HG03045 (cell line): Measurements from ENCODE around the gene LAPTM5.

ENCODE experiments used
- ATAC-seq: cut with Tn5 transposase; IDR thresholded peaks from one replicate; pipeline ENCODE4 v1.9.1; 2021; ENCODE audit warnings: mild to moderate bottlenecking, moderate library complexity; ENCODE audit not compliant: unreplicated experiment

The LAPTM5 gene

DNA sequence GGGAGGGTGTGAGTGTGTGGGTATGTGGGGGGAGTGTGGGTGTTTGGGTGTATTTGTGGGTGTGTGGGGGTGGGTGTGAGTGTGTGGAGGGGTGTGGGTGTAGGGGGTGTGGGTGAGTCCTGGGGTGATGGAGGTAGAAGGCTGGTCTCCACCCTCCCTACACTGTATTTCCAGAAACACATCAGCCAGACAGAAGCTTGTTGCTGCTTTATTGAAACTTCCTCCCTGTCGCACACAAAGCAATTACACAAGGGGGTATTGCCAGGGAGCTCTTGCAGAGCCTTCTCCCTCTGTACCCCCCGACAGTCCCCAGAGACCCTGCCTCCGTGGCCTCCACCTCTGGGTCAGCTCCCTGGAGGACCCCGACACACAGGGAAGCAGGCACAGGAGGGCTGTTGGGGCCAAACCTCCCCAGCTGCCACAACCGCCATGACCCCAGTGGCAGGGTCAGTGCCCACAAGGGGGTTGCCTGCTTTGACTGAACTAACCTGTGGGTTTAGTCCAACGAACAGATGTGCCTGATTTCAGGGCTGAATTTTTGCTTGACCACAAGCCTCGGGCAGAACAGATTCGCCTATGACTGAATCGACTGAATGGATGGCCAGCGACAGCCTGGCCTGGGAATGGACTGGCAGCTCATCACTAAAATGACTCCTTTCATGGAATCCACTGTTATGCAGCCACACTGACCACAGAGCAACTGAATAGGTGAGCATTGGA, 25.1 kb downstream of the LAPTM5 start:
- ATAC-seq: no peak

DNA sequence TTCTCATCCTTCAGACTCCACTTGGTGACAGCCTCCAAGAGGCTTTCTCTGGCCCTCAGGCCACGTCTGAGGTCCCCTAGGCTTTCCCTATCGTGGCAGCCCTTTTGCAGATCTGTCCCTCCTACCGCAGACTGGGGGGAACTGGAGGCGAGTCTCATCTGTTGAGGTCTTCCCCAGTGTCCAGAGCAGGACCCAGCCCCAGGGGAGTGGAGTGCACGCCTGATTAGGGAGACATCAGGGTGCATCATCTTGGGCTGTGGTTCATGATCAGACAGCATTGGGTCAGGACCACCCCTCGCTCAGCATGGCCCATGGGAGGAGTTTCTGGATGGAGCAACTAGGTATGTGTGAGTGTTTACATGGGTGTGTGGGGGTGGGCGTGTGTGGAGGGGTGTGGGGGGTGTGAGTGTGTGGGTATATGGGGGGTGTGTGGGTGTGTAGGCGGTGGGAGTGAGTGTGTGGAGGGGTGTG, 25.7 kb downstream of the LAPTM5 start:
- ATAC-seq: no peak

DNA sequence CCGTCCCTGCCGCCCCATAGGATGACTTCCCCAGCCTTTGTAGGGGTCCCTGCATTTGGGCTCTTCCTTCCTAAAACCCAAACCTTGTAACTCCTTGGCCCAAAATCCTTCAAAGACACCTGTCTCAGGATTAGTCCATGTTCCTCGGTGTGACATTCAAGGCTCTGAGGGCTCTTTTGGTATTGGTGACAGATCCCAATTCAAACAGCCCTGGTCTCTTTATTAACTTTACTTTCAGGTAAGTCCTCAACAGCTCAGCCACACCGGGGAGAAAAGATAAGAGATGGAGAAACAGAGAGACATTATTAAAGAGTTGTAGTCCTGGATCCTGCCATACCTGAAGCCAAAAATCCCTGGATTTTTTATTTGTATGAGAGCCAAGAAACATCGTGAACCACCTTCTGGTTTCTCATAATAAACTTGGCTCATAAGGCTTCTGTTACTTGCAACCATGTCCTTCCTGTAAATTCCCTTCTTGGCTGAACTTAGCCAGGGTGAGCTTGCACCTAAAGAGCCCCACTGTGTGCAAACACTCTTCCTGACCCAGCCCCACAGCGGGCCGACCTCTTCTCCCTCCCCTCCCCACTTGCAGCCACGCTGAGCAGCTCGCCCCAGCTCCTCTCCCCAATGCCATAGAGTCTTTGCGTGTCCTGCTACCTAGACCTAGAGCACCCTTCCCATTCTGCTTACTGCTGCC, 26.3 kb downstream of the LAPTM5 start:
- no peak for ATAC-seq

DNA sequence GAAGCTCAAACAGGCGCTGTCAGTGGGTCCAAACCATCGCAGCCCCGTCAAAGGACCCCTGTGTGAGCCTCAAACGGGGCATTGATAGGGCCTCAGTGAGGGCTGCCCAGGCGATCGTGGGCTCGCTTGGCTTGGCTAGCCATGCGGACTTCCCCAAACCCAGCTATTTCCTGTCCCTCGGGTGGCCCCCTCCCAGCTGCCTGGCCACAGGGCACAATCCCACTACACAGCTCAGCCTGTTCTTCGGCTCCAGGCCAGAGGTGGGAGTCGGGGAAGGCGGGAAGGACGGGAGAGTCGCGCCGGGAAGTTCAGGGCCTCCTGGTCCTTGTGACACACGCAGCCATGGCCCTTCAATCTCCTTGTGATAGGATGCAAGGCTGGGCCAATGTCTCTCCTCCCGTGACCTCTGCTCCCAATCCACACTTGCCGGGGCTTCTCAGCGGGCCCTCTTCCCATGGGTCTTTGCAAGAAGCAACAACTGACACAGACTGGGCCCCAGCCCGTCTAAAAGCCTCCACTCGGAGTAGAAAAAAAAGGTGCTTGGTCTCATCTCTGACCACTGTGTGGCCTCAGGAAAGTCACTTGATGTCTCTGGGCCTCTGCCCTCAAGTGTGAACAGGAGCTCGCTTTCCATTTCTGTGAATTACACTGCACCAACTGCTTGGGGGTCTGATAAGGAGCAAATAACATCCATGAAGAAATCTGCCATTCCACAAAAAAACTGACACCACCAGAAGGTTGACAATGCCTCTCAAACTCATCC, 27.0 kb downstream of the LAPTM5 start:
- ATAC-seq: no peak

DNA sequence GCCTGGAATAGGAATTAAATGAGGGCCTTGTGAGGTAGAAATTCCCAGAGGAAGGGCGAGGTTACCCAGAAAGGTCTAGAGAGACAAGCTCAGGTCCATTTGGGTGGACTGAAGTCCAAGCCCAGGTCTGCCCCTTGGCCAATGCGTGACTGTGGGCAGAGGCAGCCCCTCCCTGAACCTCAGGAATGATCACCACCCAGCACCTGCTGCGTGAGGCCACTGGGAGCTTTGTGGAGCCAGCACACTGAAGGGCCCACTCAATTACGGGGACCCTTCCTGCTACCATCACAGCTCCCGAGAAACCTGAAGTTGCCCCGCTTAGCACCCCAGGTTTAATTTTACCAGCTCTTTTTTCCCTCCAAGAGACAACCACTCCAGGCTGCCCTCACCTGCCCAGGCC, 27.7 kb downstream of the LAPTM5 start:
- ATAC-seq: no peak

DNA sequence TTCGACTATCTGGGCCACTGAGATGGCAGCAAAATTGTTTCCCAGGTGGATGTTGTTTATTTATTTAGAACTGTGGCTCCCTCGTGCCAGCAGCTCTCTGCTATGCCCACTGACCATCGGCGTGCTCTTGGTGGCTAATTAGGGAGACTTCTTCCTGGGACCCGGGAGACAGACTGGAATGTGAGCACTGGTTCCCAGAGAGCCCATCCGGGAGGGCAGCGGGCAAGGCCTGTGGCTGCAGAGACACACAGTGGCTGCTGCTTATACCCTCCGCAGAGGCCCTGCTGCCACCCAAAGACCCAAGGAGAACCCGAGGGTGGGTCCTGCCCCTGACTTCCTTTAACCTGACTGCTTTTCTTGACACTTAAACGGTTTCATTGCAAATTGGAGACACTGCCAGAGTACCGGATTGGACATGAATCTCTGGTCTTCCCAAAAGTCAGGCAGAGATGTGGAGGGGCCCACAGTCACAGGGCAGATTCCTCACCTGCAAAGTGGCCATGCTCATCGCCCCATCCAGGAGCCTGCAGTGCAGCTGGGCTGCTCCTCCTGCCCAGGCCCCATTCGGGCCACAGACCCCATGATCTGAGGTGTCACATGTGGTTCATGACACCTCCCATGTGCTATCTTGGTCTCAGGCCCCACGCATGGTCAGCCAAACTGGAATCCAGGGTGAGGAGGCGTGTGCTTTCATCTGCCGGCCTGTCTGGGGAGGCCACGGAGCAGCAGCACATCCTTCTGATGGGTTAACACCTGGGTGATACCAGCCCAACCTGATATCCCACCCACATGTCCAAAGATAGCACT, 28.5 kb downstream of the LAPTM5 start:
- no peak for ATAC-seq

DNA sequence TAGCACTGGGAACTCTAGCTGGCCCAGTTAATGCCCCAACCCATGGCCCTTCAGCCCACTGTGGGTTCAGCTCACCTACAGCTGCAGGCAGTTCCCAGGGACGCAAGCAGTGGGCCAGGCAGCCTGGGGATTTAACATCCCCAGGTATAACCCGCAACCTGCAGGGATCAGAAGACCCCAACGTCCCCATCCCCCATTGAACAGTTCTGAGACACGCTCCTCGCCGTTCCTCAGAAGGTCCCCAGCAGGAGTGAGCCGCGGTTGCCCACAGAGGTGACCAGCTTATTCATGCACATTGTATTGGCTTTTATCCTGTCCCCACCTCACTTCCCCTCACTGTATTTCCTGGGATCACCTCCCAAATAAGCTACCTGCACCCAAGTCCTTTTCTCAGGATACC, 29.2 kb downstream of the LAPTM5 start:
- ATAC-seq: no peak

DNA sequence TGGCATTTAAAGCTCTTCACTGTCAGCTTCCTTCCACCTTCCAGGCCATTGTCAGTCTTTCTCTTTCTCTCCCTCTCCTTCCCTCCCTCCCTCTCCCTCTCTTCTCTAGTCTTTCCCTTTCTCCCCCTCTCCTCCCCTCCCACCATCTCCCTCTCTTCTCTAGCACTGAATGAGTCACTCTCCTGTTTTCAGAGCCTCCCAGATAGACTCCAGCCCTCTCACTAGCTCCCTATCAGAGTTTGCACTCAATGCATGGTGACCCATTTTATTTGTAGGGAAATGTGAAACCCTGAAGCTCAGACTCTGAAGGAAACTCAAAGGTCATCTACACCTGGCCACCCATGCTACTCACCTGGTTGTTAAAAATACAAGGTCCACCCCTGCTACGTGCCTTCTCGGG, 29.8 kb downstream of the LAPTM5 start:
- no peak for ATAC-seq

DNA sequence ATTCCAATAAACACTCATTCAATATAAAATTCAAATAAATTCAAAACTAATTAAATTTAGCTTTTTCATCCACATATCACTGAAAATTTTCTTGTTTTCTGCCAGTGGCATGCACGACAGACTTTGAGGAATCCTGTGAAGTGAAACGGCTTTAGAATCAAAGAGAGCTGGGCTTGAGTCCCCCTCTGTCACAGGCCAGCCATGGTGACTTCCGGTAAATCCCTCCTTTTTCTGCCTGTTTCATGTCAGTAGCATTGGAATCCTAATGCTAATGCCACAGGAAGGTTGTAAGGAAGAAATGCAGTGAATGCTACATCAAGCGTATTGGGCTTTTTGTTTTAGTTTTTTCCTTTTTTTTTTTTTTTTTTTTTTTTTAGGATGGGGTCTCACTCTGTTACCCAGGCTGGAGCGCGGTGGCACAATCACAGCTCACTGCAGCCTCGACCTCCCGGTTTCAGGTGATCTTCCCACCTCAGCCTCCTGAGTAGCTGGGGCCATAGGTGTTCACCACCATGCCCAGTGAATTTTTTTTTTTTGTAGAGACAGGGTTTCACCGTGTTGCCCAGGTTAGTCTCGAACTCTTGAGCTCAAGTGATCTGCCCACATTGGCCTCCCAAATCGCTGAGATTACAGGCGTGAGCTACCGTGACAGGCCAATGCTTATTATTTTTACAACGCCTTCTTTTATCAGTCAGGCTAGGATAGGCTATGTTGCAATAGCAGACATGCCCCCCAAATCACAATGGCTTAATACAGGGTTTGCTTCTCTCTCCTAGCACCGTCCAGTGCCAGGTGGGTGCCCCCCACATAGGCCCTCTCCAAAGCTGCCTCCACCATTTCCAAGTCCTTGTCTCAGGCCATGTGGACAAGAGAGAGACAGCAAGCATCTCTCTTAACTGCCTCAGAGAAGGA, 30.5 kb downstream of the LAPTM5 start:
- no peak for ATAC-seq

DNA sequence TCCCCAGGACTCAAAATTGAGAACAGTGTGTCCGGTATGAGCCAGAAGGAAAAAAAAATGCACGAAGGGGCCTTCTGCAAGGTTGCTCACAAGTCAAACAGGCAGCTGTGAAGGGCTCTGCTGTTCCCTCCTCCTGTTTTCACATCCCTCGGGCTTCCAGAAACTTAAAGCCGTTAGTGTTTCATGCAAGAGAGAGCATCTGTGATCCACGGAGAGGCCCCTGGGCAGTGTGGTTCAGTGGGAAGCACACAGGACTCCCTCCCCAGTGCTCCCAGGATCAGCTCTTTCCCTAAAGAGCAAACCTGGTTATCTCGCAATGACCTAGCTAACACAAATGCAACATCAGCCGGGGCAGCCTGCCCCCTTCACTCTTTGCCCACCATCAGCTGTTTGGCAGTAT, 31.3 kb downstream of the LAPTM5 start:
- no peak for ATAC-seq

DNA sequence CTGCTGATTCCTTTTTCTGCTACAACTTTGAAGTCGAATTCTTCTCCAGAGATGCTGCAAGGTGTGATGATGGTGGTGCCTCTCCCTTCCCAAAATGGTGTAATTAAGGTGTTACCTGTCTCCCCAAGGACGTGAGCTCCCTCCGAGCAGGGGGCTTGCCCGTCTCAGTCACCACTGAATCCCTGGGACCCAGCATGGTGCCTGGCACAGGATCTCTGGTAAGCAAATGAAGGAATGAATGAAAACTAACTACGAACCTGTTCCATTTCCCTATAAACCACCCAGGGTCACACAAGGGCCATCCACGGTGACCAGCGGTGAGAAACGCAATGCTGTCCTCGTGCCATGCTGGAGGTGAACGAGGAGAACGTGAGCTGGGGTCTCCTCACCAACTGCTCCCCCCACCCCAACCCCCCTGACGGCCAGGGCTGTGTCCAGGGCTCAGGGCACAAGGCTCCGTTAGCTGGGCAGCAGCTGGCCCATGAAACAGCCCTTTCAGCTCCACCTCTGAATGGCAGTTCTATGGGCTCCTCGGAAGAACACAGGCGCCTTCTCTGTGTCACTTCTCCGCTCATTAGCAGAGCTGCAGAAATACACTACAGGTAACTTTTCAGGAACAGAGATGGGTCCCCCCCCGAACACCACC, 32.0 kb downstream of the LAPTM5 start:
- no peak for ATAC-seq

DNA sequence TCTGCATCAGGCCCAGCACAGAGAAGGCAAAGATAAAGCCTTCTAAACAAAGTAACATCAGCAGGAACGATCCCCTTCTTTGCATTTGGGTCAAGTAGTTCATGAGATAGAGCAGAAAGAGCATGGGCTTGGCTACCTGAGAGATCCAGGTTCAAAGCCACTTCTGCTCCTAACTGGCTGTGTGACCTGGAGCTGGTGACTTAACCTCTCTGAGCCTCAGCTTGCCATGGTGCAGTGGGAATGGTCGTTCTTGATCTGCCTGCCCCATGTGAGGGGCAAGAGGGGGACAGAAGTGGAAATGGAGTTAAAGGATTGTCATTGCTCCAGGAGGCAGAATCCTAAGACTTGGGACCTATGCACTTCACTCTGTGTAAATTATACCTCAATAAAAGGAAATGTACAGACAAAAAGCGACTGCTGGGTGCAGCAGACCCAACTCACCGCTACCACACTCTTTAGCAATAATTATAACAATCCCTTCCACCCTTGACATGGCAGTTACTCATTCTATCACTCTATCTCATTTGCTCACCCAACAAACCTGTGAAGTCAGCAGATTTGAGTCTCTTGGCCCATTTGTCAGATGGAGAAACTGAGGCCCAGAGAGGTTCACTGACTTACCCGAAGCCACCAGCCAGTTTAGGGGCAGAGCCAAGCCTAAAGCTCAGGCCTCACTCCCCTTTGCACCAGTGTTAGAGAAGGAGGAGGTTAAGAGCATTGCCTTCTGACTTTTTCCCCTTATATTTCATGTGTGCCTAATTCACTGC, 32.7 kb downstream of the LAPTM5 start:
- no peak for ATAC-seq

DNA sequence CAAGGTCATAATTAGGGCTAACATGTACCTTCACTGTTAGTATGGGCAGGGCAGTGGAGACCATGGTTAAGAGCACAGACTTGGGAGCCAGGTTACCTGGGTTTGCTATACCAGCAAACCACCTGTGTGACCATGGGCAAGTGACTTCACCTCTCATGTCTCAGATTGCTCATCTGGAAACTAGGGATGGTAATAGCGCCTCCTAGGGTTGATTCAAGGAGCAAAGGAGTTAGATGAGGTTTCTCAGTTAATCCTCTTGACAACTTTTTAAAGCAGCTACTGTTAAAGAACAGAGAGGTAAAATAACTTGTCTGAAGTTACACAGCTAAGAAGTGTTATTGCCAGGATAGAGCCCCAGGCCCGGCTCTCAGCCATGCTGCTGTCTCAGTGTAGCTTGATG, 33.4 kb downstream of the LAPTM5 start:
- ATAC-seq: no peak

DNA sequence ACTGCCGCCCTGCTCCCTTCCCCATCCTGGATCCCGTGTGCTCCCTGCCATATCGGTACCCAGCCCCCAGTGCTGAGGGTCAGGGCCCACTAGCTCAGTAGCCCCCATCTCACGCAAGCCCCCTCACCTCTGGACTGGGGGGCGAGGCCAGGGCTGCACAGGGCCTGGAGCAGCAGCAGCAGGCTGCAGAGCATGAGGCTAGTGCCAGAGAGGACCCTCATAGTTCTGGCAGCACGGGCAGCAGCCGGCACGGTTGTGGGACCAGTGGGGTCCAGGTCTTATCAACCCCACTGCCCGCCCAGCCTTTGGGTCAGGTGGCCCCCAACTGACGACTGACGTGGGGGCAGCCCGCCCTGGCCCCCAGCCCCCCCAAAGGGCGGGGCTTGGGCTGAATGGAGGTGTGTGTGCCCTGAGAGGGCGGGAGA, 34.2 kb downstream of the LAPTM5 start, which contains the start of gene MATN1:
Gene MATN1 (minus strand): TSS at position 255 of the 425 bp plus-strand sequence. CDS start 34 bp downstream, at position 221.
- ATAC-seq: no peak

DNA sequence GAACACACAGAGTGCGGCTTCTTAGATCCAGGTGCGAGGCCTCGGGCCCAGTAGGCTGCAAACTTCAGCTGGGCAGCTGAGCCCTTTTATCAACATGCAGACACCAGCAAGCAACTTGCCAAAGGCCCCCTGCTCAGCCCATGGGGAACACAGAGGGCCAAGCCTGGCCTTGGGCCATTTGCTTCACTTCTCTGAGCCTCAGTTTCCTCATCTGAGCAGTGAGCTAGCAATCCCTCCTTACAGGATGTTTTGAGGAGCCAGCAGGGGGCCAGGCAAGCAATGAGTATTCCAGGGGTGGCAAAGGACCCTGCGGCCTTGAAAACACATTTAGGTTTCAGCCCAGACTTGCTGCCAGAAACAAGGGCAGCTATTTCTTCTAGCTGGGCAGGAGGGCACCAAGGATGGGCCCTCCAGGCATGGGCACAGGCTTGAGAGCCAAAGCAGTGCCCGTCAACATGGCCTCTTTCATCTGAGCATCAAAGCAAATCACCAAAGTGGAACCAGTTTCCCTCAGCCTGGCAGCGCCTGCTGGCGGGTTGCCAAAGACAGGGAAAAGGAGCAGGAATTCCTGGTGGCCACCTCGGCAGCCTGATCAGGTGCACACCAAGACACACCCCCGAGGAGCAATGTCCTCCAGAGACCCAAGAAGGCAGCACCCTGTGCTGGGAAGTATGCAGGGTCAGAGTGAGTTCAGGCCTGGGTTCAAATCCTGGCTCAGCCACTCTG, 35.6 kb downstream of the LAPTM5 start:
- no peak for ATAC-seq

DNA sequence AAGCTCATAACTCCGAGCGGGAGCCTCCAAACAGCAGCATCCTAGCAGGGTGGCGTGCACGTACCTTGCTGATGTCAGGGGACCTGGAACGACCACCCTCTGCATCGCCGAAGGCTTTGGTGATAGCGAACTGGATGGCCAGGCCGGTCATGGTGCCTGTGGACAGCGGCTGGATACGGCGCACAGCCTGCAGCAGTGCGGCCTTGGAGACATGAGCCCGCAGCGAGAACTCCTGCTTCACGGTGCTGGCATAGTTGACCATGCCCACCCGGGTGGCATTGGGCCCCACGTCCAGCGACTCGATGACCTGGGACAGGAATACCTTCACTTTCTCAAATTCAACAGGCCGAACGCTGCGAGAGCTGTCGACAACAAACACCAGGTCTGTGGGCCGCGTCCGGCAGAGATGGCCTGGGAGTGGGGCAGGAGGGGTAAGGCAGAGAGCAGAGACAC, 36.2 kb downstream of the LAPTM5 start:
- no peak for ATAC-seq

DNA sequence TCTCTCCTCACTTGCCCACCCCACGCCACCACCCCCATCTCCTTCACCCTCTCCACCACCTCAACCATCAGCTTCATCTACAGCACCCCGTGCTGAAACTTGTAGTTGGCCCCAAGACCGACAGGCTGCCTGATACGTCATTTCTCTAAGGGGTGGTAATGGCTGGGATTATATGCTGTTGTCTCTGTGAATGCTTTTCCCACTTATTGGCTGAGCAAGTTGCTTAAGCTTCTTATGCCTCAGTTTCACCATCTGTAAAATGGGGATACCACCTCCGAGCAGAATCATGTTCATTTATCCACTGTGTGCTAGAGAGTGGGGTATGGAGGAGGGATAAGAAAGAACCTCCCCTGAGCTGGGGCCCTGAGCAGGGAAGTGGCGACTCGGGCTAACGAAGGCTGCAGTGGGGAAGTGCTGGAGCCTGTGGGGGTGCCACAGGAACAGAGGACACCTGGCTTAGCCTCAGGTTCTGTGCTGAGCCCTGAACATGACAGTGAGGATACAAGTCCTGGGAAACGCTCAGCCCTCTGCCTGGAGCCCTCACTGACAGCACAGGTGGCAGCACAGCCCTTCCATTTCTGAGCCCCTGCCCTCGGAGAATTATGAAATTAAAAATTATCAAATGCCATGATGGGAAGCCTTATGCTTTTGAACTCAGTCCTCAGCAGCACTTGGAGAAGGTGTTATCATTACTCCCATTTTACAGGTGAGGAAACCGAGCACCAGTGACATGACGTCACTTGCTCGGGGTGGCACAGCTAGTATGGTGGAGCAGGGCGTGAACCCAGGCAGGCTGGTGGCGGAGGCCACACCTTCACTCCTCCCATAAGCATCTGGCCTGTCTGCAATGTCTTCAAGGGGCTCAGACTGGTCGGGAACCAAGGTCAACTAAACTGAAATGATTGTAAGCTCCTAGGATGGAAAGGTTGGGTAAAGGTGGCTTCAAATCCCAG, 37.0 kb downstream of the LAPTM5 start:
- ATAC-seq: no peak
